WI38 (cell line): ENCODE data around the gene FAM234A.
"Not testable (repeated sequence)": the region's sequence is repeated elsewhere in the genome, so short reads cannot be mapped to it uniquely, and the experiment has no call there.

Source experiments
- H3K4me3 ChIP-seq: 2 replicates; pipeline ENCODE4 v1.5.1; 2011; ENCODE audit warnings: low read depth, mild to moderate bottlenecking, control low read depth, low read length
- CTCF ChIP-seq: IDR thresholded peaks from 2 replicates; pipeline ENCODE4 v1.5.1; 2012; ENCODE audit warnings: low read depth, mild to moderate bottlenecking, control low read depth, low read length

The FAM234A gene

GRCh38 chr16:192686-193085, 41.9 kb upstream of the FAM234A start:
- no peak for TF ChIP-seq CTCF
- no peak overlapping the region for H3K4me3 ChIP-seq

- no peak overlapping the region for H3K4me3 ChIP-seq
- TF ChIP-seq CTCF: no peak
Measured at GRCh38 chr16:193441-193840, 41.2 kb upstream of the FAM234A start.

GRCh38 chr16:194516-194915, 40.1 kb upstream of the FAM234A start:
- TF ChIP-seq CTCF: no peak
- no peak overlapping the region for H3K4me3 ChIP-seq

- no peak for TF ChIP-seq CTCF
- no peak overlapping the region for H3K4me3 ChIP-seq
Measured at GRCh38 chr16:200388-200787, 34.2 kb upstream of the FAM234A start.

- no peak for TF ChIP-seq CTCF
- H3K4me3 ChIP-seq: no peak overlapping the region
Measured at GRCh38 chr16:203246-203645, 31.4 kb upstream of the FAM234A start.

DNA sequence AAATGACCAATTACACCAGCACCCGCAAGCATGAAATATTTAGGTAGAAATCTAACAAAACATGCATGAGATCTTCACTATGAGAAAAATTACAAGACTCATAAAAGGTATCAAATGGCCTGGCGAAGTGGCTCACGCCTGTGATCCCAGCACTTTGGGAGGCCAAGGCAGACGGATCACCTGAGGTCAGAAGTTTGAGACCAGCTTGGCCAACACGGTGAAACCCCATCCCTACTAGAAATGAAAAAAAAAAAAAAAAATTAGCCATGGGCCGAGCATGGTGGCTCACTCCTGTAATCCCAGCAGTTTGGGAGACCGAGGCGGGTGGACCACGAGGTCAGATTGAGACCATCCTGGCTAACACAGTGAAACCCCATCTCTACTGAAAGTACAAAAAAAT, 30.6 kb upstream of the FAM234A start:
- H3K4me3 ChIP-seq: not testable (repeated sequence)

- H3K4me3 ChIP-seq: not testable (repeated sequence)
Measured at GRCh38 chr16:209359-209758, 25.3 kb upstream of the FAM234A start.

- H3K4me3 ChIP-seq: not testable (repeated sequence)
Measured at GRCh38 chr16:211631-212180, 22.9 kb upstream of the FAM234A start.

GRCh38 chr16:212999-213398, 21.6 kb upstream of the FAM234A start:
- H3K4me3 ChIP-seq: no peak overlapping the region
- no peak for TF ChIP-seq CTCF
